VCaP (cell line): Measurements from ENCODE around the gene CDK19.
"Not testable (repeated sequence)": the region's sequence is repeated elsewhere in the genome, so short reads cannot be mapped to it uniquely, and the experiment has no call there.

Source experiments
- H3K27ac ChIP-seq: fragments of 450-650 bp; 2 replicates; pipeline ENCODE4 v1.5.1; 2017
- CTCF ChIP-seq: fragments of 450-650 bp; conservative IDR thresholded peaks from 2 replicates; pipeline ENCODE4 v1.5.1; 2017; ENCODE audit warnings: mild to moderate bottlenecking, moderate library complexity

The CDK19 gene

DNA sequence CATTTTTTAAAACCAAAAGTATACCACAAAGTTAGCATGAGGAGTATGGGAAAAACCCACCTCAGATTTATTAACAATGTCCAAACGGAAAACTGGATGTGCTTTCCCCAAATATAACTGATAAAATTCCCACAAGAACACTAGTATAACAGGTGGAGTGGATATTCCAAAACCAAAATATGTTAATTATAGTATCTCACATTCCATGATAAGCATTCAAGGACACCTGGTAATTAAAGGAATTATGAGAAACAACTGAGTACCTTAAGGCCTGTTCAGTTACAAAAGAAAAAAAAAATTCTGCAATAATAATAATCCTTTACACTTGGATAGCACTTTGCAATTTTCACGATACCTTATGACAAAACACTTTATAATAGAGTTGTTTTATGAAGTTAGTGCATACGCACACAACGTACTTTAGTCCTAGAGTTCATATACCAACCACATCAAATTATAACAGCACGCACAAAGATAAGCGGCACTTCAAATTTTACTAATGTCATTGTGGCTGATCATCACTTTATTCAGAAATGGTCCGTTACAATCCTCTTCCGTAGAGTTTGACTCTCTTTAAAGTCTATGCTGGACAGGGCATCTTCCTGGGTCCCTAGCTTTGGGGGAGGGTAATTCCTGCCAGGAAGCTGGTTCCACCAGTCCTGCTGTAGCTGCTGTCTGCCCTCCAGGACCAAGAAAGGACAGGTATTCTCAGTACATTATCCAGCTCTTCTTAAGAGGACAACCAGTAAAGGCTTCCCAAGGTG lies 1.7 kb downstream of the CDK19 start:
- TF ChIP-seq CTCF: no peak
- peak overlapping the region; percentile 96 for H3K27ac ChIP-seq

DNA sequence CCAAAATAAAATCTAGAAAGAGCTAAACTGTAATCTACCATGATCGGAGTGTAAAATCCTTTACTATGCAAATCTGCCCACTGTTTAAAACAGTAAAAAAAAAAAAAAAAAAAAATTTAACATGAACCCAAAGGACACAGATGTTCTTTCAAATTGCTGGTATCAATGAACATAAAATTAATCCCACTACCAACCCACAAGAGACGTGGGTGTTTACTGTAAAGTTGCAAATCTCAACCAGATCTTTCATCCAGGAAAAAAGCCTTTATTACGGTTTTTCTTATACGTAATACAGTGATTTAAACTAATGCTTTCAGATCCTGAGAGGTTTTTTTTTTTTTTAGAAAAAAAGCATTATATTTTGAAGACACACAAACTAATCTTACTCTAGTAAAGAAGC lies 2.5 kb downstream of the CDK19 start:
- peak overlapping the region; percentile 96 for H3K27ac ChIP-seq
- TF ChIP-seq CTCF: no peak

- H3K27ac ChIP-seq: no peak overlapping the region; the same call in 1 of the 2 replicates
These were observed 4.2 kb downstream of the CDK19 start for GRCh38 chr6:110810896-110811586.

GRCh38 chr6:110809792-110810191 lies 5.5 kb downstream of the CDK19 start:
- H3K27ac ChIP-seq: no peak overlapping the region
- no peak for TF ChIP-seq CTCF

More at GRCh38 chr6:110810896-110811586, 4.2 kb downstream of the CDK19 start:
- no peak for TF ChIP-seq CTCF

DNA sequence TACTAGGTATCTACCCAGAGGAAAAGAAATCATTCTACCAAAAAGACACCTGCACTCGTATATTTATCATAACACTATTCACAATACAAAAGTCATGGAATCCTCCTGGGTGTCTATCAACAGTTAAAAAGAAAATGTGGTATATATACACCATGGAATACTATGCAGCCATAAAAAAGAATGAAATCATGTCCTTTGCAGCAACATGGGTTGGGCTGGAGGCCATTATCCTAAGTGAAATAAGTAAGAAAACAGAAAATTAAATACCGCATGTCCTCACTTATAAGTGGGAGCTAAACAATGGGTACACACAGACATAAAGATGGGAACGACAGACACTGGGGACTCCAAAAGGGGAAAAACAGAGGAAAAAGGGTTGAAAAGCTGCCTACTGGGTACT lies 13.1 kb downstream of the CDK19 start:
- H3K27ac ChIP-seq: not testable (repeated sequence)

- H3K27ac ChIP-seq: no peak overlapping the region
- TF ChIP-seq CTCF: no peak
These were observed 14.5 kb downstream of the CDK19 start for GRCh38 chr6:110800839-110801196.

- H3K27ac ChIP-seq: no peak overlapping the region
- TF ChIP-seq CTCF: no peak
These were observed 15.0 kb downstream of the CDK19 start for GRCh38 chr6:110800196-110800838.
